Gastrocnemius medialis (tissue), 4 donors: Measurements from ENCODE around the gene P2RY14. TPM values are rescaled to one million over a fixed set of nuclear protein-coding genes. Genes with fewer than 3 reads are reported as not detected.
A peak's percentile ranks its signal among the peaks of the same experiment; 100 is the strongest.

Experiments used
- ATAC-seq, 2 donors: fragments of 150-250 bp; one replicate each; pipeline ENCODE4 v1.9.1; 2016
- DNase-seq, 2 donors: peaks; one replicate each; pipeline ENCODE4 v3.0.0-alpha.2; 2019
- H3K27ac ChIP-seq, 4 donors: fragments of 200-600 bp; sonication (generic); 1 replicate in 1 of 4; 2 replicates in 3 of 4; pipeline ENCODE4 v1.5.1; 2016 to 2018; ENCODE audit warnings: mild to moderate bottlenecking in 2 of 4, moderate library complexity in 1 of 4
- H3K27me3 ChIP-seq, 3 donors: fragments of 200-600 bp; sonication (generic) in 2 of 3; 1 replicate in 1 of 3; 2 replicates in 2 of 3; pipeline versions ENCODE4 v1.5.1 to v1.6.0; 2016 to 2019; ENCODE audit warnings: mild to moderate bottlenecking in 1 of 3, moderate library complexity in 1 of 3
- H3K36me3 ChIP-seq, 2 donors: fragments of 200-600 bp; sonication (generic) in 1 of 2; one replicate each; pipeline ENCODE4 v1.5.1; 2017 to 2018
- H3K4me1 ChIP-seq, 2 donors: fragments of 200-600 bp; sonication (generic) in 1 of 2; one replicate each; pipeline ENCODE4 v1.5.1; 2016 to 2017; ENCODE audit warnings: mild to moderate bottlenecking in 2 of 2
- H3K4me3 ChIP-seq, 4 donors: fragments of 200-600 bp; sonication (generic) in 3 of 4; 1 replicate in 1 of 4; 2 replicates in 3 of 4; pipeline ENCODE4 v1.5.1; 2016 to 2019; ENCODE audit warnings: mild to moderate bottlenecking in 2 of 4
- H3K9me3 ChIP-seq, 3 donors: fragments of 200-600 bp; sonication (generic) in 2 of 3; 1 replicate in 1 of 3; 2 replicates in 2 of 3; pipeline ENCODE4 v1.5.1; 2016 to 2019
- POLR2A ChIP-seq, 2 donors: fragments of 450-650 bp; IDR thresholded peaks; one replicate each; pipeline ENCODE4 v1.6.1; 2017; ENCODE audit warnings: antibody characterized with exemption in 2 of 2, mild to moderate bottlenecking in 2 of 2, moderate library complexity in 2 of 2
- in situ Hi-C, 4 donors: fragments of 200-750 bp; cut with MboI; loops; one replicate each; pipeline versions ENCODE4 v1.15.0 to v1.8.0; 2017; ENCODE audit warnings: low sequenced_read_pairs in 4 of 4
- intact Hi-C: fragments of 100-400 bp; cut with DNase I; formaldehyde crosslinking; loops from one replicate; pipeline ENCODE4 v1.15.1; 2023; ENCODE audit warnings: low total_unique reads
- total RNA-seq, 4 donors: library from RNA; depleted of rRNA; stranded (reverse); fragments of >200 nt; gene quantifications; one replicate each; pipeline versions ENCODE4 v1.1.0 to v1.2.3, GENCODE V29; 2016
- TF ChIP-seq, protein P1 (sequence below), 5 experiments: fragments of 450-650 bp in 3 of 5; fragments of 200-600 bp in 2 of 5; sonication (generic) in 2 of 5; IDR thresholded peaks in 4 of 5; conservative IDR thresholded peaks in 1 of 5; 1 replicate in 4 of 5; 2 replicates in 1 of 5; pipeline ENCODE4 v1.5.1; 2016 to 2019; ENCODE audit warnings: antibody characterized with exemption in 5 of 5, mild to moderate bottlenecking in 3 of 5, moderate library complexity in 3 of 5

P2RY14 gene
- total RNA-seq, 4 donors from 2014 or later = 3.3 to 5.2 (median 3.8) TPM

DNA sequence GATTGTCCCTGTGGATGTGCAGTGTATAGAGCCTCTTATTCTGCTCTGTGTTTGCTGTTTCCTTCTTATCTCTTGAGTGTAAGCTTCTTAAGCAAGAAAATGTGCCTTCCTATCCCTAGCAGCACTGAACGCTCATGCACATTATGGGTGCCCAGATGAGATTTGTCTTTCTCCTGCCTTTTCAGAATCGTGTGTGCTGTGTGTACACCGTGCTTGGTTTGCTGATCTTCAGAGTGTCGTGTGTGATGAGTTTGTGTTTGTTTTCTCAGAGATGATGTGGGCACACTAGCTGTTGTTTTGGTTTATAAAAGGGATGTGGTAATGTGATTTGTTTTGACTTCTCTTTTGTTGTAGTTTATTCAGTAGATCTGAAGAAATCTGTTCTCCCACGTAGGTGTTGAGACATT, 95.1 kb downstream of the P2RY14 start:
- H3K27ac ChIP-seq = peak overlapping the region in 2 of 4 donors; percentile 5 to 29
- TF ChIP-seq, protein P1, sequence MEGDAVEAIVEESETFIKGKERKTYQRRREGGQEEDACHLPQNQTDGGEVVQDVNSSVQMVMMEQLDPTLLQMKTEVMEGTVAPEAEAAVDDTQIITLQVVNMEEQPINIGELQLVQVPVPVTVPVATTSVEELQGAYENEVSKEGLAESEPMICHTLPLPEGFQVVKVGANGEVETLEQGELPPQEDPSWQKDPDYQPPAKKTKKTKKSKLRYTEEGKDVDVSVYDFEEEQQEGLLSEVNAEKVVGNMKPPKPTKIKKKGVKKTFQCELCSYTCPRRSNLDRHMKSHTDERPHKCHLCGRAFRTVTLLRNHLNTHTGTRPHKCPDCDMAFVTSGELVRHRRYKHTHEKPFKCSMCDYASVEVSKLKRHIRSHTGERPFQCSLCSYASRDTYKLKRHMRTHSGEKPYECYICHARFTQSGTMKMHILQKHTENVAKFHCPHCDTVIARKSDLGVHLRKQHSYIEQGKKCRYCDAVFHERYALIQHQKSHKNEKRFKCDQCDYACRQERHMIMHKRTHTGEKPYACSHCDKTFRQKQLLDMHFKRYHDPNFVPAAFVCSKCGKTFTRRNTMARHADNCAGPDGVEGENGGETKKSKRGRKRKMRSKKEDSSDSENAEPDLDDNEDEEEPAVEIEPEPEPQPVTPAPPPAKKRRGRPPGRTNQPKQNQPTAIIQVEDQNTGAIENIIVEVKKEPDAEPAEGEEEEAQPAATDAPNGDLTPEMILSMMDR (IDR thresholded peaks at IDR 0.05 in 4 of 5, conservative IDR thresholded peaks at IDR 0.05 in 1 of 5) = no peak
- TF ChIP-seq POLR2A (IDR thresholded peaks at IDR 0.05) = no peak
- no peaks in the 10 kb centered on the region for H3K36me3 ChIP-seq
- no peak overlapping the region for H3K4me3 ChIP-seq
- in situ Hi-C loops = no loop called here
- no peaks in the 10 kb centered on the region for H3K9me3 ChIP-seq
- no peak for DNase-seq
- intact Hi-C loops = no loop called here
- H3K27me3 ChIP-seq = no peaks in the 10 kb centered on the region
- peak; percentile 16 to 54 for ATAC-seq
- peaks cover 0 to 14% of the 10 kb centered on the region in 2 donors for H3K4me1 ChIP-seq

DNA sequence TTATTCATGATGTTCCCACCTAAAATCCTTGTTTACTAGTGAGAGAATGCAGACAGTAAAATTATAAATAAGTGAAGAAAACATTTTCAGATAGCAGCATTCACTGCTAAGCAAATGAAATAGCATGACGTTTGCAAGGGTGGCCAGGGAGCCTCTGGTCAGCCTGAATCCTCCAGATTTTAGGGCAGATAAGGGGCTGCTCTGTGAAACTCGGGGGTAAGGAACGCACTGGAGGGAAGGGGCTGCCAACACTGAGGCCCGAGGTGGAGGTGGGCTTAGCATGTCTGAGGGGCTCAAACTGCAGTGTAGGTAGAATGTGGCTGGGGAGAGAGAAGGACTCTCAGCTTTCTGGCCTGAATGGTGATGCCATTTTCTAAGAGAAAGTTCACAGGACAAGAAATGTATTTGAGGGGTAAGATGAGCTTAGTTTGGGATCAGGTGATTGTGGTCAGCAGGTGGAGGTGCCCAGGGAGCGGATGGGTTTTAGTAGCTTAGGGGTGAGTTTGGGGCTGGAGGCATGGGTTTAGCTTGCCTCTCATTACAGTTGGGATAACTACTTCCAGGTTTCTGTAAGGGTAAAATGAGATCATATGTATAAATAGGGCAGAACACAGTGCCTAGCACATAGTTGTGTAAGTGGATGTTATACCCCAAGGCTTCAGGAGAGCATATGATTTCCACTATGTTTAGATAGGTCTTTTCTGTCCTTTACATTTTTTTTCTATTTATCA, 95.8 kb downstream of the P2RY14 start:
- Histone ChIP-seq H3K27me3 (no peaks in the 10 kb centered on the region), H3K27ac (peak overlapping the region in 2 of 4 donors; percentile 14 to 15), H3K9me3 (no peaks in the 10 kb centered on the region), H3K36me3 (no peaks in the 10 kb centered on the region), H3K4me1 (peaks cover 0 to 14% of the 10 kb centered on the region in 2 donors), H3K4me3 (no peak overlapping the region)
- intact Hi-C loops = no loop called here
- TF ChIP-seq POLR2A (IDR thresholded peaks at IDR 0.05) = no peak
- TF ChIP-seq, protein P1 (IDR thresholded peaks at IDR 0.05 in 4 of 5, conservative IDR thresholded peaks at IDR 0.05 in 1 of 5) = no peak
- DNase-seq (no peak), ATAC-seq (peak; percentile 94)
- in situ Hi-C loops = no loop called here

DNA sequence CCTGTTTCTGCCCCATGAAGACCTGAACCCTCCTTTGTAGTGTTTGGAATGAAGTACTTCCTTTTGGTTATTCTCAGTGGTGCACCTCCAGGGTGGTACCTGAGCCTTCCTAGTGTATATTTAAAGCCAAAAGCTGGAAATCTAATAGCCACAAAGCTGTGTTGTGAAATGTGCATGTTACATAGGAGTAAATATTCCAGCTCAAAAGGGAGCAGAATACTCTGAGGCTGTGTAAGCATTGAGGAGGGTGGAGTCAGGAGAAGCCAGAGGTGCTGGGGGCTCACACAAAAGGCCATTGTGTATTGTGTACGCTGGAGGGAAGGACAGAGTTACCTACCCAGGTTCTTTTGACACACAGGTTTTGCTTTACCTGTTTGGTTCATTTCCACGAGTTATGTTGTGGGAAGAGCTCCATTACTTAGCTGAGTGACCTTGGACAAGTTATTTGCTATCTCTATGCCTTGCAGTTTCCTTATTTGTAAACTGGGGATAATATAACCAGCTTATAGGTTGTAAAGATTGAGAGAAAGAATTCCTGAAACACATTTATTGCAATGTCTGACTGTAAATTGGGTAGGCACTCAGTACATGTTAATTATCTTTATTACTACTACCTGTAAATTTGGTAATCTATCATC, 100.0 kb downstream of the P2RY14 start:
- ATAC-seq (no peak), DNase-seq (no peak)
- intact Hi-C loops = no loop called here
- no peak for TF ChIP-seq POLR2A (IDR thresholded peaks at IDR 0.05)
- TF ChIP-seq, protein P1 (IDR thresholded peaks at IDR 0.05 in 4 of 5, conservative IDR thresholded peaks at IDR 0.05 in 1 of 5) = no peak
- Histone ChIP-seq H3K27me3 (no peaks in the 10 kb centered on the region), H3K27ac (no peak overlapping the region), H3K4me1 (peaks cover 0 to 10% of the 10 kb centered on the region in 2 donors), H3K4me3 (no peak overlapping the region), H3K9me3 (no peaks in the 10 kb centered on the region), H3K36me3 (no peaks in the 10 kb centered on the region)
- in situ Hi-C loops = no loop called here

DNA sequence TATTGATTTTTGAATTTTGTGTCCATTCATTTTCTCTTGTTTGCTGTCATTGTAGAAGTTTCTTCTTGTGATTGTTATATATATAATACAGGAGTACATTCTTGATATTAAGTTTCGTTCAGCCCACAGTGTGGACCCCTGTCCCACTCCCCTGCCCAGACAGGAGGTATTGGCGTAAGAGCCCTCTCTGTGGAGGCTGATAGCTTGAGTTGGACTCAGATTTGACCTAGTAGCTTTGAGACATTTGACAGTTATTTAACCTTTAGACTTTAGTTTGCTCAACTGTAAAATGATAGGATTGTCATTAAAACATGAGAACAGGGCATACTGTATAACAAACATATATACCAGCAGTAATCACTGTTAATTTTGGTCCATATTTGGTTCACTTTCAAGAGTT, 102.4 kb downstream of the P2RY14 start:
- no peak for TF ChIP-seq POLR2A (IDR thresholded peaks at IDR 0.05)
- TF ChIP-seq, protein P1 (IDR thresholded peaks at IDR 0.05 in 4 of 5, conservative IDR thresholded peaks at IDR 0.05 in 1 of 5) = no peak
- Histone ChIP-seq H3K27me3 (no peaks in the 10 kb centered on the region), H3K4me1 (no peaks in the 10 kb centered on the region), H3K27ac (no peak overlapping the region), H3K4me3 (no peak overlapping the region), H3K9me3 (no peaks in the 10 kb centered on the region), H3K36me3 (no peaks in the 10 kb centered on the region)
- intact Hi-C loops (no loop called here), in situ Hi-C loops (no loop called here)
- no peak for DNase-seq
- no peak for ATAC-seq
